OCI-LY1 (cell line): Measurements from ENCODE around the gene CACNA1C.

Source experiments
- H2AFZ ChIP-seq: fragments of 200-600 bp; sonication (generic), shearing (Covaris generic); 2 replicates; pipeline ENCODE4 v1.6.0; 2014; ENCODE audit warnings: antibody characterized with exemption, mild to moderate bottlenecking, low read length
- H3F3A ChIP-seq: fragments of 200-600 bp; sonication (generic), shearing (Covaris generic); 2 replicates; pipeline ENCODE4 v1.6.0; 2014; ENCODE audit warnings: mild to moderate bottlenecking, antibody characterized with exemption, low read length, moderate library complexity; ENCODE audit not compliant: insufficient read depth
- H3K27ac ChIP-seq: fragments of 200-600 bp; sonication (generic); 2 replicates; pipeline ENCODE4 v1.5.1; 2014; ENCODE audit warnings: low read length, mixed run types, mild to moderate bottlenecking, low read depth; ENCODE audit not compliant: poor library complexity, severe bottlenecking
- H3K27me3 ChIP-seq: fragments of 200-600 bp; sonication (generic); 2 replicates; pipeline ENCODE4 v1.6.0; 2014; ENCODE audit warnings: antibody characterized with exemption, mild to moderate bottlenecking, low read length, moderate library complexity; ENCODE audit not compliant: insufficient read depth
- H3K36me3 ChIP-seq: fragments of 200-600 bp; sonication (generic); 2 replicates; pipeline ENCODE4 v1.6.1; 2014; ENCODE audit warnings: mild to moderate bottlenecking, antibody characterized with exemption, low read length, moderate library complexity, mixed read lengths; ENCODE audit not compliant: insufficient read depth
- H3K4me1 ChIP-seq: fragments of 200-600 bp; sonication (generic); 2 replicates; pipeline ENCODE4 v1.5.1; 2014; ENCODE audit warnings: mild to moderate bottlenecking, low read length, moderate library complexity; ENCODE audit not compliant: insufficient read depth, severe bottlenecking
- H3K4me2 ChIP-seq: fragments of 200-600 bp; sonication (generic), shearing (Covaris generic); 2 replicates; pipeline ENCODE4 v1.6.1; 2014; ENCODE audit warnings: low read length
- H3K4me3 ChIP-seq: fragments of 200-600 bp; sonication (generic); 2 replicates; pipeline ENCODE4 v1.5.1; 2014; ENCODE audit warnings: low read length, low read depth, mild to moderate bottlenecking, mixed read lengths; ENCODE audit not compliant: poor library complexity, severe bottlenecking
- H3K79me2 ChIP-seq: fragments of 200-600 bp; shearing (Covaris generic); 2 replicates; pipeline ENCODE4 v1.6.1; 2016; ENCODE audit warnings: mixed run types, low read length, mixed read lengths; ENCODE audit not compliant: insufficient read depth
- H3K9ac ChIP-seq: fragments of 200-600 bp; sonication (generic), shearing (Covaris generic); 2 replicates; pipeline ENCODE4 v1.6.1; 2014; ENCODE audit warnings: mild to moderate bottlenecking, low read length, mixed read lengths
- H3K9me2 ChIP-seq: fragments of 200-600 bp; sonication (generic), shearing (Covaris generic); 2 replicates; pipeline ENCODE4 v1.6.1; 2014; ENCODE audit warnings: low read depth, mild to moderate bottlenecking, low read length, mixed read lengths
- H3K9me3 ChIP-seq: fragments of 200-600 bp; shearing (Covaris generic); 2 replicates; pipeline ENCODE4 v1.6.1; 2014; ENCODE audit warnings: low read length, mixed read lengths
- H4K20me1 ChIP-seq: fragments of 200-600 bp; sonication (generic), shearing (Covaris generic); 2 replicates; pipeline ENCODE4 v1.6.0; 2016; ENCODE audit warnings: mild to moderate bottlenecking, low read length; ENCODE audit not compliant: insufficient read depth
- CTCF ChIP-seq: fragments of 200-600 bp; sonication (generic), shearing (Covaris generic); IDR thresholded peaks from 2 replicates; pipeline ENCODE4 v1.5.1; 2017; ENCODE audit warnings: mild to moderate bottlenecking, antibody characterized with exemption, low read length, moderate library complexity, mixed read lengths
- EZH2 ChIP-seq: fragments of 200-600 bp; sonication (generic), shearing (Covaris generic); IDR thresholded peaks from 2 replicates; pipeline ENCODE4 v1.8.0; 2017; ENCODE audit warnings: borderline replicate concordance, mixed run types, mild to moderate bottlenecking, antibody characterized with exemption, low read length, moderate library complexity, mixed read lengths

CACNA1C gene

GRCh38 chr12:2212971-2213869 lies 160.4 kb downstream of the CACNA1C start:
- Histone ChIP-seq H3K36me3 (peaks cover 29% of the 10 kb centered on the region), H3K9ac (no peak overlapping the region), H3K4me1 (peaks cover 32% of the 10 kb centered on the region), H3K27me3 (no peaks in the 10 kb centered on the region), H2AFZ (no peak overlapping the region), H4K20me1 (no peaks in the 10 kb centered on the region), H3K79me2 (no peaks in the 10 kb centered on the region), H3F3A (no peaks in the 10 kb centered on the region), H3K9me3 (no peaks in the 10 kb centered on the region), H3K27ac (peak overlapping the region; percentile 2), H3K4me3 (no peak overlapping the region), H3K9me2 (no peaks in the 10 kb centered on the region), H3K4me2 (no peak overlapping the region)
- TF ChIP-seq CTCF (no peak), EZH2 (no peak)

- Histone ChIP-seq H3K9me3 (no peaks in the 10 kb centered on the region), H3K27me3 (no peaks in the 10 kb centered on the region), H3K4me3 (no peak overlapping the region), H3K4me1 (peaks cover 37% of the 10 kb centered on the region), H3K9me2 (no peaks in the 10 kb centered on the region), H3K36me3 (peaks cover 29% of the 10 kb centered on the region), H2AFZ (no peak overlapping the region), H3K4me2 (no peak overlapping the region), H3F3A (no peaks in the 10 kb centered on the region), H4K20me1 (no peaks in the 10 kb centered on the region), H3K27ac (no peak overlapping the region), H3K9ac (no peak overlapping the region), H3K79me2 (no peaks in the 10 kb centered on the region)
- TF ChIP-seq EZH2: no peak
- TF ChIP-seq CTCF: no peak
Observed at GRCh38 chr12:2214411-2214810, 161.6 kb downstream of the CACNA1C start.

DNA sequence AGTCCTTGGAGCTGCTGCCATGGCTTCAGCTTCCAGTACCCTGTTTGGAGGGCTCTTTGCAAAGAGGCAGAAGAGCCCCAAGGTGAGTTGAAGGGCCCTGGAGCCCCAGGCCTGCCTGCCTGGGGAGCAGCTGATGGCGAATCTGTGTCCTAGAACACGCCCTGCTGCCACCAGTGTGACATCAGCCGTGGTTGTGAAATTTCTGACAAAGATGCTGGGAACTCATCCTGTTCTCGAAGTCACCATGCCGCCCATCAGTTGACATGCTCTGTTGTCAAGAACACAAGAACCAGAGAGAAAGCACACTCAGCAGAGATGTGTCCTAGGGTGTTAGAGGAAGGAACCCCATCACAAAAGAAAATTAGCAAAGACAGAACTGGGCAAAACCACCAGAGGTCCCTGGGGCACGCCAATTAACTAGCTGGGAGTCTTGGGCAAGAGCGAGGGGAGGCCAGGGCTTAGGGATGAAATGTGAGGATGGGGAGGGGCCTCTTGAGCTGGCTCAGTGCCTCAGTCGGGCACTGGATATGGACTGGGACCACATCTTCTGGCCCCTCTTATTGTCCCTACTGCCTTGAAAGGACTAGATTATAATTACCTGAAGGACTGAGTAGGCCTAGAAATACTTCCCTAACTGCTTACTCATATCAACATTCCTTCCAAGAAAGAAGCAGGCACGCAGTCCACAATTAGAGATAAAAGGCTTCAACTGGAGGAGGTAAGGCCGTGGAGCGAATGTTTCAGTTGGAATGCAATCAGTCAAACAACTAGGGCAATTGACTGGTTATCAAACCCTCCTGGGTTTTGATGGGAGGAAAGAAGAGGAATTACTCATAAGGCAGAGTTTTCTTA lies 163.1 kb downstream of the CACNA1C start:
- no peaks in the 10 kb centered on the region for H3K9me2 ChIP-seq

More for the DNA sequence above, 163.1 kb downstream of the CACNA1C start:
- Histone ChIP-seq H3F3A (no peaks in the 10 kb centered on the region), H3K4me1 (peaks cover 31% of the 10 kb centered on the region), H3K4me3 (no peak overlapping the region), H3K36me3 (peaks cover 29% of the 10 kb centered on the region), H3K4me2 (no peak overlapping the region), H2AFZ (no peak overlapping the region), H3K27me3 (no peaks in the 10 kb centered on the region), H3K9ac (no peak overlapping the region), H3K79me2 (no peaks in the 10 kb centered on the region), H3K9me3 (no peaks in the 10 kb centered on the region), H4K20me1 (no peaks in the 10 kb centered on the region), H3K27ac (peak overlapping the region; percentile 42)
- no peak for TF ChIP-seq EZH2
- TF ChIP-seq CTCF: peak; percentile 26; the same call in 1 of the 2 replicates
